Esophagus squamous epithelium (tissue), 4 donors: ENCODE data around the gene IRS4.

Source experiments
- CTCF ChIP-seq, 6 experiments: fragments of 450-650 bp in 4 of 6; fragments of 200-600 bp in 2 of 6; sonication (generic) in 2 of 6; IDR thresholded peaks; one replicate each; pipeline ENCODE4 v1.5.1; 2016 to 2019; ENCODE audit warnings: antibody characterized with exemption in 6 of 6, mild to moderate bottlenecking in 4 of 6, moderate library complexity in 4 of 6
- POLR2A ChIP-seq, 4 donors: fragments of 450-650 bp; IDR thresholded peaks; one replicate each; pipeline ENCODE4 v1.6.1; 2017; ENCODE audit warnings: antibody characterized with exemption in 4 of 4, mild to moderate bottlenecking in 4 of 4, moderate library complexity in 3 of 4

DNA sequence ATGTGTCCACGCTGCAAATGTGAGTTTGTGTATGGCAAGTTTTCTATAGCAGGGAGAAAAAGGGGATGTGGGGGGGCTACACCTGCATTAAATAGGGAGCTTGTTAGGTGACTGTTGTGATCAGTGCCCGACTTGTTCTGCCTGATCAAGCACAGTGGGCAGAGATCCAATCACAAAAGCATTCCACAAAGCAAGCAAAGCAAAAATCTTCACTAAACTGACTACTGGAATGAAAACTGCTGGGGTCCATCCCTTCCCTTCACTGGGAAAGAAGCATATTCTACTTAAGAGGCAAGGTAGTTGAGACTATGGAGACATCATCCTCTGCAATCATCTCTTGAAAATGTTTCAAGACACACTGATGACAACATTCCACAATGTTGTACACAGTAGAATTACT, 5.2 kb downstream of the IRS4 start:
- no peak for TF ChIP-seq CTCF (IDR thresholded peaks at IDR 0.05)
- no peak for TF ChIP-seq POLR2A (IDR thresholded peaks at IDR 0.05)
